ENCODE data around the gene FBXL7.

DNA sequence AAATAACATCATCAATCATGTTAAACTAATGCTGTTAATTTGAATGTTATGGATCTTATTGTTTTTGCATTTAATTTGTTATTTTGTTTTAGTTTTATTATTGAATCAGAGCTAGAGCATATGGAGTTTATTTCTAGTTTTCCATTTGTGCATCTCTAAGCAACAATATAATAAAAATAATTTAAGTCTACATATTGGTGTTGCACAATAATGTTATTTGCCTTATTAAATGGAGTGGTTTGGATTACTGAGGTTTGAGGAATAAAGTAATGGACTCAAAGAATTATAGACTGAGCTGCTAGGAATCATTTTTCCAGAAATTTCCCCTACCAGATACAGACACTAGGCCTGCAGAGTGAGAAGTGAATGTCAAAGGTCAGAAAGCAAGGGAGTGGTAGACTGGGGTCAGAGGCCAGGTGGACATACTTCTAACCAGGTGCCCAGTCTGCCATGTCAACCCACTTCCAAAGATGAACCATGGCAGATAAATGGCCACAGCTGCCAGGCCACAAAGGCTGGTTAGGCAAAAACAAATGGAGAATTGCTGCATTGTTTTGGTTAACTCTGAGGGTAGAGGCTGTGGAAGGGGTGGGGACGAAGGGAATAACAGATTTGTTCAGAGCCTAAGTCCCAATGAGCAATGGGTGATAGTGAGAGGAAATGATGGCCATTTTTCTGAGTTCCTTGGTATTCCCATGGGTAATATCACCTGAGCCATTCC is 113.1 kb downstream of the FBXL7 start:
- no peak for TF ChIP-seq POLR2A (IDR thresholded peaks at IDR 0.05; ENCODE audit: extremely low read depth, insufficient read length)
- TF ChIP-seq, protein P1, sequence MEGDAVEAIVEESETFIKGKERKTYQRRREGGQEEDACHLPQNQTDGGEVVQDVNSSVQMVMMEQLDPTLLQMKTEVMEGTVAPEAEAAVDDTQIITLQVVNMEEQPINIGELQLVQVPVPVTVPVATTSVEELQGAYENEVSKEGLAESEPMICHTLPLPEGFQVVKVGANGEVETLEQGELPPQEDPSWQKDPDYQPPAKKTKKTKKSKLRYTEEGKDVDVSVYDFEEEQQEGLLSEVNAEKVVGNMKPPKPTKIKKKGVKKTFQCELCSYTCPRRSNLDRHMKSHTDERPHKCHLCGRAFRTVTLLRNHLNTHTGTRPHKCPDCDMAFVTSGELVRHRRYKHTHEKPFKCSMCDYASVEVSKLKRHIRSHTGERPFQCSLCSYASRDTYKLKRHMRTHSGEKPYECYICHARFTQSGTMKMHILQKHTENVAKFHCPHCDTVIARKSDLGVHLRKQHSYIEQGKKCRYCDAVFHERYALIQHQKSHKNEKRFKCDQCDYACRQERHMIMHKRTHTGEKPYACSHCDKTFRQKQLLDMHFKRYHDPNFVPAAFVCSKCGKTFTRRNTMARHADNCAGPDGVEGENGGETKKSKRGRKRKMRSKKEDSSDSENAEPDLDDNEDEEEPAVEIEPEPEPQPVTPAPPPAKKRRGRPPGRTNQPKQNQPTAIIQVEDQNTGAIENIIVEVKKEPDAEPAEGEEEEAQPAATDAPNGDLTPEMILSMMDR (IDR thresholded peaks at IDR 0.05; ENCODE audit: low read depth, low read length) = no peak

Data from NB4 (cell line).